Measurements from ENCODE around the gene RGS7. TPM values are rescaled to one million over a fixed set of nuclear protein-coding genes. Genes with fewer than 3 reads are reported as not detected.

Gene RGS7
- total and polyA plus RNA-seq, 2 of the 8 experiments (the other 6 are each of a cell fraction or from before 2014, with no cell fraction given): 1.6 to 3.0 TPM

DNA sequence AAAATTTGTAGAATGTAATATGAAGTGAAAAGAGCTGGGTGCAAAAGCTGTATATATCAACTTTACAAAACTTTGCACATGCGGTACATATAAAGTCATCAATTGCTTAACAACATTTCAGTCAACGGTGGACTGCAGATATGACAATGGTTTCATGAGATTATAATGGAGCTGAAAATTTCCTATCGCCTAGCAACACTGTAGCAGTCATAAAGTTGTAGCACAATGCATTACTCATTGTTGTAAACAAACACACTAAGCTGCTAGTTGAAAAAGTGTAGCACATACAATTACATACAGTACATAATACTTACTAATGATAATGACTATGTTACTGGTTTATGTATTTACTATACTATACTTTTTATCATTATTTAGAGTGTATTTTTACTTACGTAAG is 64.0 kb downstream of the RGS7 start:
- ChIA-PET CTCF (ENCODE audit: partially characterized antibody) (interaction anchor here (0.5 to 2.0 kb wide), 4 partner anchors 12 to 704 kb away, joined by 3 to 6 read pairs (median 4); no protein-coding TSS in a partner anchor), POLR2A (ENCODE audit: partially characterized antibody) (no interaction called here)
- Histone ChIP-seq H3K14ac (ENCODE audit: insufficient read length) (no peak overlapping the region), H4K8ac (ENCODE audit: extremely low read depth, insufficient read depth, low read length) (no peak overlapping the region), H2BK5ac (ENCODE audit: low read depth, low read length) (no peak overlapping the region), H3K23me2 (ENCODE audit: low read depth, low read length) (no peaks in the 10 kb centered on the region), H3K4me3 (ENCODE audit: extremely low read depth in 1 of 4, insufficient read depth in 2 of 4, low read depth in 3 of 4, low read length in 4 of 4) (no peak overlapping the region), H4K91ac (replicated peaks; ENCODE audit: insufficient read length, low read length) (no peak overlapping the region), H3K18ac (ENCODE audit: extremely low read depth, low read length) (no peak overlapping the region), H3K36me3 (ENCODE audit: control insufficient read depth in 2 of 4, insufficient read depth in 4 of 4, low read length in 3 of 4) (no peaks in the 10 kb centered on the region), H4K5ac (ENCODE audit: insufficient read length, low read depth, low read length) (no peak overlapping the region), H4K20me1 (replicated peaks in 1 of 2; ENCODE audit: control insufficient read depth in 1 of 2, insufficient read depth in 2 of 2, low read length in 2 of 2) (no peaks in the 10 kb centered on the region), H3K79me1 (ENCODE audit: low read depth, low read length) (no peaks in the 10 kb centered on the region), H2BK20ac (ENCODE audit: low read length) (no peak overlapping the region), H3K27me3 (replicated peaks in 1 of 4; ENCODE audit: control insufficient read depth in 3 of 4, extremely low read depth in 1 of 4, insufficient read depth in 3 of 4, low read length in 3 of 4) (no peaks in the 10 kb centered on the region), H3K27ac (ENCODE audit: low read depth, low read length) (no peak overlapping the region), H2BK12ac (ENCODE audit: low read depth, low read length) (no peak overlapping the region), H3K4ac (replicated peaks; ENCODE audit: insufficient read length, low read depth, low read length) (no peak overlapping the region), H3K79me2 (ENCODE audit: control insufficient read depth in 1 of 2, insufficient read depth in 2 of 2, low read length in 2 of 2) (no peaks in the 10 kb centered on the region), H3K56ac (replicated peaks; ENCODE audit: insufficient read length, low read depth, low read length) (no peak overlapping the region), H2BK120ac (replicated peaks; ENCODE audit: low read depth, low read length) (no peak overlapping the region), H3K9me3 (ENCODE audit: insufficient read depth in 2 of 2, low read depth in 1 of 2, low read length in 1 of 2) (no peaks in the 10 kb centered on the region), H3K23ac (ENCODE audit: insufficient read length) (no peak overlapping the region), H3K9ac (replicated peaks in 1 of 4; ENCODE audit: extremely low read depth in 1 of 4, low read depth in 3 of 4, low read length in 3 of 4) (no peak overlapping the region), H2AK5ac (ENCODE audit: low read depth, low read length) (no peak overlapping the region), H3K4me2 (ENCODE audit: insufficient read depth in 1 of 2, low read depth in 2 of 2, low read length in 2 of 2) (no peak overlapping the region), H2AFZ (ENCODE audit: low read length) (no peak overlapping the region), H2BK15ac (ENCODE audit: low read length) (no peak overlapping the region), H3K4me1 (replicated peaks in 1 of 4; ENCODE audit: control insufficient read depth in 3 of 4, insufficient read depth in 4 of 4, low read length in 3 of 4) (no peaks in the 10 kb centered on the region)
- DNase-seq (ENCODE audit: low read depth in 1 of 2, low spot score in 2 of 2) (no peak), FAIRE-seq (no peak)
- WGBS, 2 experiments (ENCODE audit: extremely low coverage in 1 of 2, insufficient coverage in 1 of 2, insufficient read length in 1 of 2, insufficient replicate concordance in 2 of 2, low coverage in 1 of 2, low lambda C conversion rate in 2 of 2, missing lambda C conversion rate in 1 of 2): 88% methylated on average over 4 of the region's 4 CpGs; no CpG with 5 or more reads in 1 of the 2 experiments
- TF ChIP-seq KDM4A (IDR thresholded peaks at IDR 0.05; ENCODE audit: low read depth, low read length, severe bottlenecking): no peak
- TF ChIP-seq CHD2 (IDR thresholded peaks at IDR 0.05; ENCODE audit: low read length): no peak
- no peak for TF ChIP-seq TCF12 (IDR thresholded peaks at IDR 0.05; ENCODE audit: low read depth, low read length)
- TF ChIP-seq POLR2AphosphoS5 (IDR thresholded peaks at IDR 0.05; ENCODE audit: low read depth, low read length): no peak
- no peak for TF ChIP-seq BRCA1 (IDR thresholded peaks at IDR 0.05; ENCODE audit: low read depth, low read length)
- TF ChIP-seq NANOG (IDR thresholded peaks at IDR 0.05; ENCODE audit: insufficient read depth, low read depth, low read length, poor library complexity, severe bottlenecking): no peak
- TF ChIP-seq SAP30 (IDR thresholded peaks at IDR 0.05; ENCODE audit: insufficient read depth, insufficient replicate concordance, low read length): no peak
- TF ChIP-seq HDAC2 (IDR thresholded peaks at IDR 0.05; ENCODE audit: borderline replicate concordance in 1 of 2, low read depth in 2 of 2, low read length in 2 of 2): no peak
- TF ChIP-seq ZNF274 (IDR thresholded peaks at IDR 0.05; ENCODE audit: borderline replicate concordance, extremely low read depth, low read length): no peak
- no peak for TF ChIP-seq GABPA (IDR thresholded peaks at IDR 0.05; ENCODE audit: borderline replicate concordance, insufficient read depth, low read length)
- no peak for TF ChIP-seq JUN (IDR thresholded peaks at IDR 0.05; ENCODE audit: low read depth, low read length)
- TF ChIP-seq, protein P1, sequence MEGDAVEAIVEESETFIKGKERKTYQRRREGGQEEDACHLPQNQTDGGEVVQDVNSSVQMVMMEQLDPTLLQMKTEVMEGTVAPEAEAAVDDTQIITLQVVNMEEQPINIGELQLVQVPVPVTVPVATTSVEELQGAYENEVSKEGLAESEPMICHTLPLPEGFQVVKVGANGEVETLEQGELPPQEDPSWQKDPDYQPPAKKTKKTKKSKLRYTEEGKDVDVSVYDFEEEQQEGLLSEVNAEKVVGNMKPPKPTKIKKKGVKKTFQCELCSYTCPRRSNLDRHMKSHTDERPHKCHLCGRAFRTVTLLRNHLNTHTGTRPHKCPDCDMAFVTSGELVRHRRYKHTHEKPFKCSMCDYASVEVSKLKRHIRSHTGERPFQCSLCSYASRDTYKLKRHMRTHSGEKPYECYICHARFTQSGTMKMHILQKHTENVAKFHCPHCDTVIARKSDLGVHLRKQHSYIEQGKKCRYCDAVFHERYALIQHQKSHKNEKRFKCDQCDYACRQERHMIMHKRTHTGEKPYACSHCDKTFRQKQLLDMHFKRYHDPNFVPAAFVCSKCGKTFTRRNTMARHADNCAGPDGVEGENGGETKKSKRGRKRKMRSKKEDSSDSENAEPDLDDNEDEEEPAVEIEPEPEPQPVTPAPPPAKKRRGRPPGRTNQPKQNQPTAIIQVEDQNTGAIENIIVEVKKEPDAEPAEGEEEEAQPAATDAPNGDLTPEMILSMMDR (IDR thresholded peaks at IDR 0.05; ENCODE audit: control extremely low read depth in 1 of 3, insufficient read depth in 1 of 3, low read depth in 1 of 3, low read length in 3 of 3): no peak
